Activated CD8-positive, alpha-beta memory T cell treated with anti-CD3 and anti-CD28 coated beads, Interleukin-2, amount 10 ng/mL, durations not matched to agents 7 days and 5 days (primary cell): ENCODE data around the gene DPEP1. TPM values are rescaled to one million over a fixed set of nuclear protein-coding genes. Genes with fewer than 3 reads are reported as not detected.

ENCODE experiments used
- ATAC-seq: fragments of 150-1000 bp; cut with Tn5 transposase; one replicate; pipeline ENCODE4 v1.10.0; 2021; ENCODE audit warnings: moderate library complexity
- CTCF ChIA-PET: fragments of 350-600 bp; sonication (Branson Sonifier 250); formaldehyde crosslinking; loops from one replicate; lab custom pipeline; 2021; ENCODE audit warnings: antibody characterized with exemption; lab: Charles Lee
- DNase-seq: peaks from one replicate; pipeline ENCODE4 v3.0.0-alpha.2; 2020
- H3K27ac Mint-ChIP-seq: one replicate; pipeline ENCODE4 v1.8.0; 2021; ENCODE audit warnings: mild to moderate bottlenecking, mixed read lengths
- H3K27me3 Mint-ChIP-seq: one replicate; pipeline ENCODE4 v1.8.0; 2021; ENCODE audit warnings: mixed read lengths
- H3K36me3 Mint-ChIP-seq: one replicate; pipeline ENCODE4 v1.8.0; 2021; ENCODE audit warnings: mild to moderate bottlenecking, mixed read lengths
- H3K4me1 Mint-ChIP-seq: one replicate; pipeline ENCODE4 v1.8.0; 2021; ENCODE audit warnings: mixed read lengths
- H3K4me3 Mint-ChIP-seq: one replicate; pipeline ENCODE4 v1.8.0; 2021; ENCODE audit warnings: mild to moderate bottlenecking, moderate library complexity, mixed read lengths
- H3K9me3 Mint-ChIP-seq: one replicate; pipeline ENCODE4 v1.8.0; 2022; ENCODE audit warnings: low read depth, mixed read lengths
- total RNA-seq, 2 experiments: library from RNA; stranded (reverse); gene quantifications; one replicate each; pipeline ENCODE4 v1.2.3, GENCODE V29; 2021

Gene DPEP1
- total RNA-seq, 2 experiments from 2014 or later: not detected

DNA sequence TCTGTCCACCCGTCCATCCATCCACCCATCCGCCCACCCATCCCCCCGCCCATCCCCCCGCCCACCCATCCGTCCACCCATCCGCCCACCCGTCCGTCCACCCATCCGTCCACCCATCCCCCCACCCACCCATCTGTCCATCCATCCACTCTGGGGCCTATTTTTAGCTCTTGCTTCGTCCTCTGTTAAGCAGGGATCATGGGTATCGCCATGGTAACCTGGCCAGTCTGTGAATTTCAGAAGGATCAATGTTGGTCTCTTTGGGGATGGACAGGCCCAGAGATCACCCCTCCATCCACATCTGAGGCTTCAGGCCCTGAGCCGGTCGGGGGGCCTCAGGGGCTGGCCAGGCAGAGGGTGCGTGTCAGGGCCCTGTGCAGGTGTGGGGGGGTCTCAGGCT is 15.2 kb upstream of the DPEP1 start:
- ATAC-seq (no peak), DNase-seq (no peak)
- CTCF ChIA-PET: no interaction called here
- peaks cover 24% of the 10 kb centered on the region for H3K4me1 Mint-ChIP-seq
- no peaks in the 10 kb centered on the region for H3K9me3 Mint-ChIP-seq
- no peak overlapping the region for H3K27ac Mint-ChIP-seq
- H3K4me3 Mint-ChIP-seq: no peak overlapping the region
- H3K36me3 Mint-ChIP-seq: no peaks in the 10 kb centered on the region
- H3K27me3 Mint-ChIP-seq: no peaks in the 10 kb centered on the region

- Mint-ChIP-seq H3K9me3 (no peaks in the 10 kb centered on the region), H3K36me3 (no peaks in the 10 kb centered on the region), H3K27ac (no peak overlapping the region), H3K4me1 (peaks cover 14% of the 10 kb centered on the region), H3K27me3 (no peaks in the 10 kb centered on the region), H3K4me3 (no peak overlapping the region)
- DNase-seq (peak; percentile 57), ATAC-seq (peak; percentile 34)
- CTCF ChIA-PET: interaction anchor here (1.5 to 1.6 kb wide), 2 partner anchors 42 to 99 kb away, joined by 3 to 7 read pairs; no protein-coding TSS in a partner anchor
Measured at GRCh38 chr16:89599451-89599858, 14.0 kb upstream of the DPEP1 start.

- Mint-ChIP-seq H3K9me3 (no peaks in the 10 kb centered on the region), H3K4me1 (peaks cover 14% of the 10 kb centered on the region), H3K4me3 (no peak overlapping the region), H3K27ac (no peak overlapping the region), H3K27me3 (no peaks in the 10 kb centered on the region), H3K36me3 (no peaks in the 10 kb centered on the region)
- CTCF ChIA-PET: interaction anchor here (1.5 to 1.6 kb wide), 2 partner anchors 42 to 99 kb away, joined by 3 to 7 read pairs; no protein-coding TSS in a partner anchor
- DNase-seq (no peak), ATAC-seq (no peak)
Measured at GRCh38 chr16:89599902-89600301, 13.5 kb upstream of the DPEP1 start.

- H3K27ac Mint-ChIP-seq: no peak overlapping the region
- CTCF ChIA-PET: interaction anchor here (1.5 to 1.6 kb wide), 2 partner anchors 41 to 98 kb away, joined by 3 to 7 read pairs; no protein-coding TSS in a partner anchor
Measured at GRCh38 chr16:89600427-89600826, 13.0 kb upstream of the DPEP1 start.

GRCh38 chr16:89600956-89601355 is 12.5 kb upstream of the DPEP1 start:
- Mint-ChIP-seq H3K9me3 (no peaks in the 10 kb centered on the region), H3K27me3 (no peaks in the 10 kb centered on the region), H3K27ac (no peak overlapping the region), H3K4me1 (peaks cover 14% of the 10 kb centered on the region), H3K4me3 (no peak overlapping the region), H3K36me3 (no peaks in the 10 kb centered on the region)
- DNase-seq (no peak), ATAC-seq (no peak)
- CTCF ChIA-PET: no interaction called here

More at GRCh38 chr16:89600427-89600826, 13.0 kb upstream of the DPEP1 start:
- H3K36me3 Mint-ChIP-seq: no peaks in the 10 kb centered on the region
- ATAC-seq: no peak
- H3K4me1 Mint-ChIP-seq: peaks cover 14% of the 10 kb centered on the region
- no peaks in the 10 kb centered on the region for H3K9me3 Mint-ChIP-seq
- H3K4me3 Mint-ChIP-seq: no peak overlapping the region
- H3K27me3 Mint-ChIP-seq: no peaks in the 10 kb centered on the region
- DNase-seq: no peak

DNA sequence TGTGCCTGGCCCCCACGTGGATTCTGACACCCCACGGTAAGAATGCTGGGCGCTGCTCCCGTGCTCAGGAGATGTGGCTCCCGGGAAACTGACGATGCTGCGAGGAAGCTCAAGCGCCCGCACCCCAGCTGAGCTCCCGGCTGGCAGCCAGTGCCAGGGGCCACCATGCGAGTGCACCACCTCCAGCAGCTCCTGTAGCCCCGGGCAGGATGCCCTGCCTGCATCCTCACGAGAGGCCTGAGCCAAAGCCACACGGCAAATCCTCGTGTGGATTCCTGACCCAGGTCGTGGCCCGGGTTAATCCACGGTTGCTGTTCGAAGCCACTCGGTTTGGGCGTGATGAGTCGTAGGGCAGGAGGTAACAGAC is 11.6 kb upstream of the DPEP1 start:
- Mint-ChIP-seq H3K4me3 (no peak overlapping the region), H3K27me3 (no peaks in the 10 kb centered on the region), H3K27ac (no peak overlapping the region), H3K36me3 (no peaks in the 10 kb centered on the region), H3K9me3 (no peaks in the 10 kb centered on the region), H3K4me1 (peaks cover 14% of the 10 kb centered on the region)
- ATAC-seq (no peak), DNase-seq (no peak)
- CTCF ChIA-PET: interaction anchor here (1.1 to 1.5 kb wide), 2 partner anchors 40 to 57 kb away, joined by 4 to 5 read pairs; no protein-coding TSS in a partner anchor

- Mint-ChIP-seq H3K4me1 (peaks cover 14% of the 10 kb centered on the region), H3K36me3 (no peaks in the 10 kb centered on the region), H3K27me3 (no peaks in the 10 kb centered on the region), H3K4me3 (no peak overlapping the region), H3K9me3 (no peaks in the 10 kb centered on the region), H3K27ac (no peak overlapping the region)
- DNase-seq: peak; percentile 65
- CTCF ChIA-PET: interaction anchor here (1.1 to 1.5 kb wide), 2 partner anchors 39 to 57 kb away, joined by 4 to 5 read pairs; no protein-coding TSS in a partner anchor
- ATAC-seq: peak; percentile 79
Measured at GRCh38 chr16:89602273-89602951, 11.0 kb upstream of the DPEP1 start.

DNA sequence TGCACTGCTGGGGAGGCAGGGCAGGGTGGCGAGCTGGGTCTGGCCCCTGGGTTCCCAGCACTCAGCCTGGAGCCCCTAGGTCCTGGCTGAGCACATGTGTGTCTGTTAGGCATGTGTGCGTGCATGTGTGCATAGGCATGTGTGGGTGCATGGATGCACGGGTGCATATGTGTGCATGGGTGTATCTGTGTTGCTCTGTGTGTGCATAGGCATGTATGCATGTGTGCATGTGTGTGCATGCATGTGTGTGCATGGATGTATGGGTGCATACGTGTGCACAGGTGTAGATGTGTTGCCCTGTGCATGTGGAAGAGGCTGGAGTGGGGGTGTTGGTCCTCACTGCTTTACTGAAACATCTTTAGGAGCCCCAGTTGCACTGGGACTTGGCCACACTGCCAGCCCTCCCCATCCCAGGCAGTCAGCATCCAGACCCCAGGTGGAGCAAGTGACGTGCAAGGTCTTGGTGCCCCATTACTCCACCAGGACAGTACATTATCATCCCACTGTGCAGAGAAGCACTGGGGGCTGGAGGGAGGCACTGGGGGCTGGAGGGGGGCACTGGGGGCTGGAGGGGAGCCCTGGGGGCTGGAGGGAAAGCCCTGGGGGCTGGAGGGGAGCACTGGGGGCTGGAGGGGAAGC is 10.4 kb upstream of the DPEP1 start:
- H3K9me3 Mint-ChIP-seq: no peaks in the 10 kb centered on the region
- peaks cover 14% of the 10 kb centered on the region for H3K4me1 Mint-ChIP-seq
- H3K27ac Mint-ChIP-seq: no peak overlapping the region
- no peaks in the 10 kb centered on the region for H3K36me3 Mint-ChIP-seq
- no peak overlapping the region for H3K4me3 Mint-ChIP-seq
- CTCF ChIA-PET: interaction anchor here (1.1 to 1.5 kb wide), 2 partner anchors 39 to 56 kb away, joined by 4 to 5 read pairs; no protein-coding TSS in a partner anchor
- DNase-seq: no peak
- ATAC-seq: no peak
- H3K27me3 Mint-ChIP-seq: no peaks in the 10 kb centered on the region

- ATAC-seq: no peak
- Mint-ChIP-seq H3K27ac (no peak overlapping the region), H3K36me3 (no peaks in the 10 kb centered on the region), H3K4me1 (peaks cover 12% of the 10 kb centered on the region), H3K9me3 (no peaks in the 10 kb centered on the region), H3K4me3 (no peak overlapping the region), H3K27me3 (no peaks in the 10 kb centered on the region)
- CTCF ChIA-PET: no interaction called here
- DNase-seq: no peak
Measured at GRCh38 chr16:89604764-89605163, 8.7 kb upstream of the DPEP1 start.

DNA sequence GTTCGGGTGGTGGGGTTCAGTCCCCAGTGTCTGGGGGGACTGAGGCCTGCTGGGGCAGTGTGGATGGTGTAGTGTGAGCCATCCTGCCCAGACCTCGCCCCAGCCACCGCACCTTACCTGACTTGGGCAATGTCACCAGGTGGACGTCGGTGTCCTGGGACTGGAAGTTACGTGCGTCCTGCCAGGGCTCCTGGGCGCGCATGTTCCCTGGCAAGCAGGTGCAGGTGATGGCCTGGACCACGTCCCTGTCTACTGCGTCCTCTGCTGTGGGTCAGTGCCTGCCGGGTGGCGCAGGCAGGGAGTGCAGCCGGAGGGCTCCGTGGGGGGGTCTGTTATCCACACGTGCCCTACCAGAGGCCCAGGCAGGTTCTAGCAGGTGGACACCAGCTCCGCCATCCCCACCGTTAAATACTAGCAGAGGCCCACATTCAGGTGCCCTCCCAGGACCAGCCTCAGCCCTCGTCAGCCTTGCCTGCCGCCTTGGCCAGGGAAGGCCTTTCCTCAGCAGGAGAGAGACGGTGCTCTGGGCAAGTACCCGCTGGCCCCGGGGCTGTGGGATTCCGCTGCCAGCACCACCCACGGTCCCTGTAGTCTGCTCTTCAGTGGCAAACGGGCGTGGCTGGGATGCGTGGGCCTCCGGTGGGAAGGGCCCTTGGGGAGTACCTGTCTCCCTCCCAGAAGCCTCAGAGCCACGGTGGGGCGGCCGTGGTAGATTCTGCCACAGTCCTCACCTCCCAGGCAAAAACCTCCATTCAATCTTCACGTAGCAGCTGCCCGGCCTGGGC is 8.1 kb upstream of the DPEP1 start:
- H3K36me3 Mint-ChIP-seq: no peaks in the 10 kb centered on the region
- no peaks in the 10 kb centered on the region for H3K9me3 Mint-ChIP-seq

GRCh38 chr16:89606006-89606405 is 7.4 kb upstream of the DPEP1 start:
- ATAC-seq (no peak), DNase-seq (no peak)
- no peaks in the 10 kb centered on the region for H3K36me3 Mint-ChIP-seq
- H3K27ac Mint-ChIP-seq: no peak overlapping the region
- peaks cover 3% of the 10 kb centered on the region for H3K27me3 Mint-ChIP-seq
- peaks cover 12% of the 10 kb centered on the region for H3K4me1 Mint-ChIP-seq
- CTCF ChIA-PET: no interaction called here
- H3K9me3 Mint-ChIP-seq: no peaks in the 10 kb centered on the region
- no peak overlapping the region for H3K4me3 Mint-ChIP-seq

More for the DNA sequence above, 8.1 kb upstream of the DPEP1 start:
- no peak overlapping the region for H3K27ac Mint-ChIP-seq
- H3K4me3 Mint-ChIP-seq: no peak overlapping the region
- no peak for DNase-seq
- H3K4me1 Mint-ChIP-seq: peaks cover 12% of the 10 kb centered on the region
- no peak for ATAC-seq
- peaks cover 1% of the 10 kb centered on the region for H3K27me3 Mint-ChIP-seq
- CTCF ChIA-PET: no interaction called here

DNA sequence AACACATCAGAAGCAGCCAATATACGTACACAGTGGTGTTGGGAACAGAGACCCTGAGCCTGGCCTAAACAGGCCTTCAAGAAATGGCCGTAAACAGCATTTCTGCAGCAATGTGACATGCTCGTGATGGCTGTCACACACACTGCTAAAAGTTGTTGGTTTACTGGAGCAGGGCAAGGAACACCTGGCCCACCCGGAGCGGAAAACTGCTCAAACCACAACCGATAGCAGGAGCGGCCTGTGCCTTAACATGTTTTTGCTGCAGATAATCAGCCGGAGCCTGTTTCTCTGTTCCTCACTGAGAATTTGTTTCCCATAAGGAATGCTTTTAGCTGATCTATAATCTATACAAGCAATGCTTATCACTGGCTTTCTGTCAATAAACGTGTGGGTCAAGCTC is 6.0 kb upstream of the DPEP1 start:
- ATAC-seq (no peak), DNase-seq (no peak)
- Mint-ChIP-seq H3K36me3 (no peaks in the 10 kb centered on the region), H3K4me1 (peaks cover 7% of the 10 kb centered on the region), H3K27ac (no peak overlapping the region), H3K27me3 (peaks cover 3% of the 10 kb centered on the region), H3K9me3 (no peaks in the 10 kb centered on the region), H3K4me3 (no peak overlapping the region)
- CTCF ChIA-PET: interaction anchor here (0.9 kb wide), 1 partner anchor 17 kb away, joined by 3 read pairs; no protein-coding TSS in a partner anchor
